Measurements from ENCODE around the gene INTS7.
"Not testable (repeated sequence)": the region's sequence is repeated elsewhere in the genome, so short reads cannot be mapped to it uniquely, and the experiment has no call there.

Gene INTS7

DNA sequence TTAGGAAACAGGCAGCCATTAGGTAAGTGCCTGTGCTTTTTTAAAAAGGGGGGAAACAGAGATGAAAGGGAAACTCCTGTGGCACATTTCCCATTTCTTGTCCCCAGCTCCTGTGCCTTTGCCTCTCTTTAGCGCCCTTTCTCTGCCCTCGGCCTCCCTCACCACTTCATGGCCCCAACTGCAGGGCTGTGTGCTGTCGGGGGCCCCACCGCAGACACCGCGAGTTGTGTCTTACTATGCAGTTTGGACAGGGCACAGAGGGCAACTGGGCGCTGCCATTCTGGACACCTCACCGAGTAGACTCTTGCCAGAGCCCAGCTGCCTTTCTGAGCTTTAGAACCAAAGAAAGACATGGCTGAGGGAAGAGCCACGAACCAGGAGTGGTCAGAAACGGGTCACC, 111.1 kb downstream of the INTS7 start:
- TF ChIP-seq POLR2AphosphoS5 (IDR thresholded peaks at IDR 0.05; ENCODE audit: low read depth, low read length) (no peak), TAF1 (IDR thresholded peaks at IDR 0.05; ENCODE audit: borderline replicate concordance, low read depth, low read length) (no peak), POLR2A (IDR thresholded peaks at IDR 0.05; ENCODE audit: low read depth, low read length) (no peak)
- FAIRE-seq, result no peak
- no peak for DNase-seq (ENCODE audit: insufficient read length)

- DNase-seq (ENCODE audit: insufficient read length), result no peak
- no peak for TF ChIP-seq POLR2AphosphoS5 (IDR thresholded peaks at IDR 0.05; ENCODE audit: low read depth, low read length)
- TF ChIP-seq TAF1 (IDR thresholded peaks at IDR 0.05; ENCODE audit: borderline replicate concordance, low read depth, low read length), result no peak
- FAIRE-seq, result no peak
These were observed 112.3 kb downstream of the INTS7 start for GRCh38 chr1:211923095-211923494.

DNA sequence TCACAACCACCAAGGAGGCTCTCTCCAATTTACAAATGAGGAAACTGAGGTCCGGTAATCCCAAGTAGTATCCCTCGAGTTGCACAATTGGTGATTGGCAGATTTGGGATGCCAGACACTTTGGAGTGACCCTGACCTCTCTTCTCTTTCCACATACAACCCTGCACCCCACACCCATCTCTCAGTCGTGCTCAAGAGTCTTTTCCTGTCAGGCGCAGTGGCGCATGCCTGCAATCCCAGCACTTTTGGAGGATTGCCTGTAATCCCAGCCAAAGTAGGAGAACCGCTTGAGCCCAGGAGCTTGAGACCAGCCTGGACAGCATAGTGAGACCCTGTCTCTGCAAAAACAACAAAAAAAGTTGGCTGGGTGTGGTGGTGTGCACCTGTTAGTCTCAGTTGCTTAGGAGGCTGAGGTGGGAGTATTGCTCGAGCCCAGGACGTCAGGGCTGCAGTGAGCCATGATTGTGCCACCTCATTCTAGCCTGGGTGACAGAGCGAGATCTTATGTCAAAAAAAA, 113.7 kb downstream of the INTS7 start:
- FAIRE-seq (no peak), DNase-seq (ENCODE audit: insufficient read length) (no peak)
- TF ChIP-seq POLR2A (IDR thresholded peaks at IDR 0.05; ENCODE audit: low read depth, low read length), result no peak
- no peak for TF ChIP-seq TAF1 (IDR thresholded peaks at IDR 0.05; ENCODE audit: borderline replicate concordance, low read depth, low read length)
- no peak for TF ChIP-seq POLR2AphosphoS5 (IDR thresholded peaks at IDR 0.05; ENCODE audit: low read depth, low read length)

DNA sequence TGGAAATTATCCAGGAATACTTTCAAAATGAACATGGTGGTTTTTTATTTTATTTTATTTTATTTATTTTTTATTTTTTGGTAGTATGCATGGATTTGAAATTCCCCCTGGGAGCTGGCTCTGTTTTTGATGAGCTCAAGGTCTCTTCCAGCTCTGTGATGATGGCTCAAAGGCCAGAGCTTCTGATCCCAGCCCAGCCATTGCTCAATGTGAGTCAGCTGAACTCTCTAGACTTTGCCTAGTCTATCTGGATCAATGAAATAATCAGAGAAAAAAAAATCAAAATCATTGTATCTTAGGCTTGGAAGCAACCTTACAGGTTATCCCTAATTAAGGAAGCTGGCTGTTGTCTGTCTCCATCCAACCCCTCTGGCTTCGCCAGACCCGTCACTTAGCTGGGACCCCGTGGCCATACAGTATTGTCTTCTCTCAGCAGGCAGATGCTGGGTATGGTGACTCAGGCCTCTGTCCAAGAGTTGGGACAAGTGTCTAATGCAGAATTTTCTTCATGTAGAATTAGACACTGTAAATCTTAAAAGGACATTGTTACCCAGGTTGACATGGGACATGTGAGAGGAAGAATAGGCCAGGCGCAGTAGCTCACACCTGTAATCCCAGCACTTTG, 114.6 kb downstream of the INTS7 start:
- DNase-seq (ENCODE audit: insufficient read length), result no peak
- no peak for FAIRE-seq
- TF ChIP-seq TAF1 (IDR thresholded peaks at IDR 0.05; ENCODE audit: borderline replicate concordance, low read depth, low read length), result no peak

DNA sequence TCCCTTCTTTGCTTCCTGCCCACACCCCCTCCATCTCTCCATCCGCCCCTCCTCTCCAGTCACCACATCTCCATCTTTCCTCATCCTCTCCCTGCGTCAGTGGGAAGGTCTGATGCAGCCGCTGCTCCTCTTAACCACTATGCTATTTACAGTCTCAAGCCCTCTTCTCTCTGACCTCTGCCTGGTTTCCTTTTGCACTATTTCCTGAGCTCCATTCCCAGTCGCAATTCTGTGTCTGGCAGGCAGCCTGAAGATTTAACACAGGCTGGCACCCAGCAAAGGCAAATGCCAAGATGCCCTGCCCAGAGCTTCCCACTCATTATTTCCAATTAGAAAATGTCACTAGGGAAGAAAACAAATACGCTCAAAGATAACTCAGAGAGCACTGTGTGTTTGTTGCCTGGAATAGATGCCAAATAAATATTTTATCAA, 115.2 kb downstream of the INTS7 start:
- DNase-seq (ENCODE audit: insufficient read length) (no peak), FAIRE-seq (no peak)
- TF ChIP-seq POLR2AphosphoS5 (IDR thresholded peaks at IDR 0.05; ENCODE audit: low read depth, low read length), result no peak
- no peak for TF ChIP-seq POLR2A (IDR thresholded peaks at IDR 0.05; ENCODE audit: low read depth, low read length)
- no peak for TF ChIP-seq TAF1 (IDR thresholded peaks at IDR 0.05; ENCODE audit: borderline replicate concordance, low read depth, low read length)

DNA sequence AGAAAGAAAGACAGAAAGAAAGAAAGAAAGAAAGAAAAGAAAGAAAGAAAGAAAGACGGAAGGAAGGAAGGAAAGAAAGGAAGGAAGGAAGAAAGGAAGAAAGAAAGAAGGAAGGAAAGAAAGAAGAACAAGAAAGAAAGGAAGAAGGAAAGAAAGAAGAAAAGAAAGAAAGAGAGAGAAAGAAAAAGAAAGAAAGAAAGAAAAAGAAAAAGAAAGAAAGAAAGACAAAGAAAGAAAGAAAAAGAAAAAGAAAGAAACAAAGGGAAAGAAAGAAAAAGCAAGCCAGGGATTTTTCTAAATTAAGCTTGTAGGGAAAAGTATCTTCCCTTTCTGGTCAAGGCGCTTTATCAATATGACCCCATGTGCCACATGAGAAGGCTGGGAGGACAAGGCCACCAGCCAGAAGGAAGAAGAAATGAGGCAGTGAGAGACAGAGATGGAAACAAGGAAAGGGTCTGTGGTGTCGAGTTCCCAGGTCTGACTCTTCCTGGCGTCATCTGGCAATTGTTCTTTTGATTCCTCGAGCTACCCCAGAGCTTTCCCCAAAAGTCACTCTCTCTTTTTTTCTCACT, 116.4 kb downstream of the INTS7 start:
- FAIRE-seq (no peak), DNase-seq (ENCODE audit: insufficient read length) (no peak)
- no peak for TF ChIP-seq POLR2AphosphoS5 (IDR thresholded peaks at IDR 0.05; ENCODE audit: low read depth, low read length)
- no peak for TF ChIP-seq TAF1 (IDR thresholded peaks at IDR 0.05; ENCODE audit: borderline replicate concordance, low read depth, low read length)
- TF ChIP-seq POLR2A (IDR thresholded peaks at IDR 0.05; ENCODE audit: low read depth, low read length), result no peak

- FAIRE-seq, result not testable (repeated sequence)
These were observed 118.9 kb downstream of the INTS7 start for GRCh38 chr1:211916458-211916857.

GRCh38 chr1:211915924-211916323, 119.4 kb downstream of the INTS7 start:
- TF ChIP-seq TAF1 (IDR thresholded peaks at IDR 0.05; ENCODE audit: borderline replicate concordance, low read depth, low read length) (no peak), POLR2AphosphoS5 (IDR thresholded peaks at IDR 0.05; ENCODE audit: low read depth, low read length) (no peak), POLR2A (IDR thresholded peaks at IDR 0.05; ENCODE audit: low read depth, low read length) (no peak)
- no peak for DNase-seq (ENCODE audit: insufficient read length)
- FAIRE-seq, result no peak

More at GRCh38 chr1:211916458-211916857, 118.9 kb downstream of the INTS7 start:
- not testable (repeated sequence) for DNase-seq (ENCODE audit: insufficient read length)

DNA sequence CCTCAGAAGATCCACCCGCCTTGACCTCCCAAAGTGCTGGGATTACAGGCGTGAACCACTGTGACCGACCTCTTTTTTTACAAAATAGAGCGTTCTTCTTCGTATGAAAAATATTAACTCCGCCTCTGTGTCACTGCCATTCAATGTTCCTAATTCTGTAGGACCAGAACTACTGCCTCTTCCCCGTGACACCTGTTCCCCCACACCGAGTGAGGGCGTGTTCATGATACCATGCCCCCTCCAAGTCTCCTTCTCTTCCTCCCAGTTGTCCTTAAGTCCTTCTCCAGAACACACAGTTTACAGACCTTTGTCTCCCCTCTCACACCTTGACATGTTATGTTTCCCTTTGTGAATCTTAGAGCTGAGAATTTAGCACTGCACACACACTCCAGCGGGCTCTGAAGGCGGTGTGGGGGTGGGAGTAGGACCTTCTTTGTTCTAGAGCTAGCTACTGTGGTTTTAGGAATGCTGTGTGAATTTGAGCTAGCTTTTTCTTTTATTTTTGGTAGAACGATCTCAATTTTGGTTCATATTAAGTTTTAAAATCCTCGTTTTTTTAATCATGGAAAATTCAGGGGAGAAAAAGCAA, 122.4 kb downstream of the INTS7 start:
- no peak for TF ChIP-seq TAF1 (IDR thresholded peaks at IDR 0.05; ENCODE audit: borderline replicate concordance, low read depth, low read length)
- TF ChIP-seq POLR2A (IDR thresholded peaks at IDR 0.05; ENCODE audit: low read depth, low read length), result no peak
- TF ChIP-seq POLR2AphosphoS5 (IDR thresholded peaks at IDR 0.05; ENCODE audit: low read depth, low read length), result no peak
- FAIRE-seq (no peak), DNase-seq (ENCODE audit: insufficient read length) (no peak)

DNA sequence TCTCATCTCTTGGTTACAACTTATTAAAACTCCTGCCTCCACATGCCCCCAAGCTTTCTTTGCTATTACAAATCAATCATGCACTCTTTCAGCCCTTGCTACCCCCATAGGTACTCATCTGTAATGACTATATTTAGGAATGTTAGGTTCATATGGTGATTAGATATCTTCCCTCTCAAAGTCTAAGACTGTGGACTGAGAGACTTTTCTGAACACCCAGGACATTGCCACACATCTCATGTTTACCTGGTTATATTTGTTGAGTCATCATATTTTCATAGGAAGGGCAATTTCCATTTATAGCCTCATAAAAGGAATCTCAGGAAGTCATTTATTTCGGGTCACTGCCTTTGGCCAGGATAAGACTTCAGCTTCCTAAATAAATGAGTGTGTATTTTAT, 123.3 kb downstream of the INTS7 start:
- DNase-seq (ENCODE audit: insufficient read length) (no peak), FAIRE-seq (no peak)
- TF ChIP-seq POLR2AphosphoS5 (IDR thresholded peaks at IDR 0.05; ENCODE audit: low read depth, low read length) (no peak), TAF1 (IDR thresholded peaks at IDR 0.05; ENCODE audit: borderline replicate concordance, low read depth, low read length) (no peak), POLR2A (IDR thresholded peaks at IDR 0.05; ENCODE audit: low read depth, low read length) (no peak)

DNA sequence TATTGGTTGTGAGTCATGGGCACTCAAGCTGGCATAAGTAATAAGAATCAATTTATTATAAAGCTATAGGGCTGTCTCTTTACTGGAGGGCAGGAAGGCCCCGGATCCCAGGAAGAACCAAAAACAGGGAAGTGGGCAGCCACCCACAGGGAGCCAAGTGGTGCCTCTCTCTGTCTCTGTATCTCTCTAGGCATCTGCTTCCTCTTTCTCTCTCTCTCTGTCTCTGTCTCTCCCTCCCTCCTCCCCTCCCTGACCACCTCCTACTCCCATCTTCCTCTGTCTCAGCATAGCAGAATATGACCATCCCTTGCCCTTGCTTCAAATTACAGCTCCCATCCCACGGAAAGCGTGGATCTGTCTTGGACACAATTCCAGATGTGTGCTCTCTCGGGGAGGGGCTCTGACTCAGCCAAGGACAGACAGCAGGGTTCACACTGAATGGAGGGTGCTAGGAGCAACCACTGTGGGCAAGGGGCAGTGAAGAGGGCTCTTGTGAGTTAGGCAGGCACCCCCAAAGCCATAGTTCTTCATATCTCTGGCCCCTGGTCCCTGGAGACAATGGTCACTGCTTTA, 124.4 kb downstream of the INTS7 start:
- FAIRE-seq (no peak), DNase-seq (ENCODE audit: insufficient read length) (no peak)
- TF ChIP-seq TAF1 (IDR thresholded peaks at IDR 0.05; ENCODE audit: borderline replicate concordance, low read depth, low read length) (no peak), POLR2AphosphoS5 (IDR thresholded peaks at IDR 0.05; ENCODE audit: low read depth, low read length) (no peak)
